GM12865 (cell line): Measurements from ENCODE around the gene SERGEF.

Experiments used
- DNase-seq: peaks from one replicate; pipeline ENCODE4 v3.0.0; 2010; ENCODE audit warnings: low read depth
- H3K4me3 ChIP-seq: 2 replicates; pipeline ENCODE4 v1.5.1; 2011; ENCODE audit warnings: mild to moderate bottlenecking, low read depth, low read length, control low read depth
- TF ChIP-seq, protein P1 (sequence below): IDR thresholded peaks from 2 replicates; pipeline ENCODE4 v1.5.1; 2011; ENCODE audit warnings: low read length, control low read depth, low read depth, inconsistent platforms; ENCODE audit not compliant: insufficient read depth; ENCODE audit errors: missing control alignments

The SERGEF gene

DNA sequence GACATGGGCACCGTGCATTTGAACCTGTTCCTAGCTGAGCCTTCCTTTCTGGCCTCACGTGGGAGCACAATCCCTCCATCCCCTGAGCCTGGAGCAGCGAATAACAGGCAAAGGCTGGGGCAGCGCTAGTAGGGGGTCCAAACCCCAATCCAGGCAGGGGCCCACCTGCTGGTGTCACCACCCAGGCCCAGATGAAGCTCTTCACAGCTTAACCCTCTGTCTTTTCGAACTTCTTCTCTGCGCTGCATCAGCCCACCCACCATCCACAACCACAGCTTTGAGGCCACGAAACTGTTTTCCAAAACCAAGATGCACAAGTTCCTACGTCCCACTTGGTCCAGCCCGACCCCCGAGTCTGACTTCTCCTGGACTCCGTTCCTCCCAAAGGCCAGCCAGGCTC is 266.8 kb downstream of the SERGEF start:
- DNase-seq = no peak
- no peak overlapping the region for H3K4me3 ChIP-seq
- TF ChIP-seq, protein P1, sequence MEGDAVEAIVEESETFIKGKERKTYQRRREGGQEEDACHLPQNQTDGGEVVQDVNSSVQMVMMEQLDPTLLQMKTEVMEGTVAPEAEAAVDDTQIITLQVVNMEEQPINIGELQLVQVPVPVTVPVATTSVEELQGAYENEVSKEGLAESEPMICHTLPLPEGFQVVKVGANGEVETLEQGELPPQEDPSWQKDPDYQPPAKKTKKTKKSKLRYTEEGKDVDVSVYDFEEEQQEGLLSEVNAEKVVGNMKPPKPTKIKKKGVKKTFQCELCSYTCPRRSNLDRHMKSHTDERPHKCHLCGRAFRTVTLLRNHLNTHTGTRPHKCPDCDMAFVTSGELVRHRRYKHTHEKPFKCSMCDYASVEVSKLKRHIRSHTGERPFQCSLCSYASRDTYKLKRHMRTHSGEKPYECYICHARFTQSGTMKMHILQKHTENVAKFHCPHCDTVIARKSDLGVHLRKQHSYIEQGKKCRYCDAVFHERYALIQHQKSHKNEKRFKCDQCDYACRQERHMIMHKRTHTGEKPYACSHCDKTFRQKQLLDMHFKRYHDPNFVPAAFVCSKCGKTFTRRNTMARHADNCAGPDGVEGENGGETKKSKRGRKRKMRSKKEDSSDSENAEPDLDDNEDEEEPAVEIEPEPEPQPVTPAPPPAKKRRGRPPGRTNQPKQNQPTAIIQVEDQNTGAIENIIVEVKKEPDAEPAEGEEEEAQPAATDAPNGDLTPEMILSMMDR = no peak

DNA sequence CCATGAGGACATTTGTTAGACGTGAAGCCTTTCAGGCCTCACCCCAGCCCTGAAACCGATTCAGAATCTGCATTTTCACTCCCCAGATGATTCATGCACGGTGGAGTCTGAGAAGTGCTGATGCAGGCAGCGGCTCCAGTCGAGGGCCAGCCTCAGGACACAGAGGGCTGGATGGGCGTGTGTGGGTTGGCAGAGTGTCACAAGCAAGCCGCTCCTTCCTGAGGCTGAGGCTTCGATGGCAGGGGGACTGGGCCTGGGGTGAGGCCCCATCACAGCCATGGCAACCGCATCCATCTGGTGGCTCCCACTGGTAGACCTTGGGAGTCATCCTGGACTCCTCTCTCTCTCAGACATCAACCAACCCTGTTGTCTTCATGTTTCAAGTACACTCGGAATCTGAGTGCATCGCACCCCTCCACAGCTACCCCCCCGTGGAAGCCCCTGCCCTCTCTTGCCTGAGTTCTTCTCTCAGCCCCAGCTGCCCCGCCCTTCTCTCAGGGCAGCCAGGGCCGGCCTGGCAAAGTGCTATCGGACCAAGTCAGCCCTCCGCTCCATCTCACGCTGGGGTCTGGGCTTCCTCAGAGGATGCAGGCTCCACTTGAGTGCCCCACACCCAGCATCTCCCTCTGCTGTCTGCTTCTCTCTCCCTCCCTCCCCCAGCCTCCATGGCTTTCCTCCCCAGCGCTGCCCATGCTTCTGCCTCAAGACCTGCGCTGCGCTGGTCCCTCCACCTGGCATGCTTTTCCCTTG is 267.6 kb downstream of the SERGEF start:
- no peak for DNase-seq
- TF ChIP-seq, protein P1 = no peak
- no peak overlapping the region for H3K4me3 ChIP-seq

DNA sequence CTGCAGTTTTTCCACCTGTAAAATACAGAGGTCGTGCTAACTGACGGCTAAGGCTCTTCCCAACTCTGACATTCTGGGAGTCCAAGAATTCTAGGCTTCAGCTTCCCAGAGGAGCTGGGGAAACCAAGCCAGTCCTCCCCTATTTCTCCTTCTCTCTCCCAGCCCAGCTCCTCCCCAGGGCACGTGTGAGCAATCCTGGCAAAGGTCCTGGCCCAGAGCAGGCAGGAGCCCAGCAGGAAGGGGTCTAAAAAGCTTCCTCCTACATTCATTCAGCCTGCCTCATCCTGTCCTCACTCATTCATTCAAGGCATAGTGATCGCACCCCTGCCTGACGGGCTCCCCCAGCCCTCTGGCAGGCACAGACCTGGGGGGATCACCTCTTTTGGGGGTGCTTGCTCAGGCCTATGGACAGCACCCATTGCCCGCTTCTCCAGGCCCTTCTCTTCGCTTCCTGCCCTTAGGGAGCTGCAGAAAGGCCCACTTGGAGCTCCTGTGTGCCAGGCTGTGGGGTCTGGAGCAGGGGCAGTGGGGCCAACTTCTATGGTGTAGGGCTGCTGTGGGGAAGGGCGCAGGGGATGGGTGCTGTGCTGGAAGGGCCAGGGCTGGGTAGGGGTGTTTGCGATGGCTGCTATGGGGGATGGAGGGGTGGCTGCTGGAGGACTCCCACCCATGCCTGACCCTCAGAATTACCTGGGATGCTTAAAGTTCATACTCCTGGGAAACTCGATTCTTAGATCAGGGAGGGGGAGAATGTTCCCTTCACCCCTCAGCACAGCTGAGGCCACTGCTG is 268.5 kb downstream of the SERGEF start:
- no peak for DNase-seq
- TF ChIP-seq, protein P1 = no peak
- no peak overlapping the region for H3K4me3 ChIP-seq

DNA sequence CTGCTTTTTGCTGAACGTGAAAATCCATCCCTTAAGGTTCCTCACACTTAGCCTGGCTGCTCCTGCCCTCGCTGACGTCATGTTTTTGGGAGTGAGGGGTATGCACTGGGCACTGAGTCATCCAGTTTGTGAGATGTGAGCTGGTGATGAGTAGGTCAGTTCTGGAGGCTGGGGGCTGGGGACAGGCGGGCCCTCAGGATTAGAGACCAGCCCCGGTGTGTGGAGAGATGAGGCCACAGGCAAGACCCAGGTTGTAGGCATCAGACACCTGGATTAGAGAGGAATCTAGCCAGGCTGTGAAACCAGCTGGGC is 269.1 kb downstream of the SERGEF start:
- H3K4me3 ChIP-seq = no peak overlapping the region
- TF ChIP-seq, protein P1 = no peak
- DNase-seq = no peak

DNA sequence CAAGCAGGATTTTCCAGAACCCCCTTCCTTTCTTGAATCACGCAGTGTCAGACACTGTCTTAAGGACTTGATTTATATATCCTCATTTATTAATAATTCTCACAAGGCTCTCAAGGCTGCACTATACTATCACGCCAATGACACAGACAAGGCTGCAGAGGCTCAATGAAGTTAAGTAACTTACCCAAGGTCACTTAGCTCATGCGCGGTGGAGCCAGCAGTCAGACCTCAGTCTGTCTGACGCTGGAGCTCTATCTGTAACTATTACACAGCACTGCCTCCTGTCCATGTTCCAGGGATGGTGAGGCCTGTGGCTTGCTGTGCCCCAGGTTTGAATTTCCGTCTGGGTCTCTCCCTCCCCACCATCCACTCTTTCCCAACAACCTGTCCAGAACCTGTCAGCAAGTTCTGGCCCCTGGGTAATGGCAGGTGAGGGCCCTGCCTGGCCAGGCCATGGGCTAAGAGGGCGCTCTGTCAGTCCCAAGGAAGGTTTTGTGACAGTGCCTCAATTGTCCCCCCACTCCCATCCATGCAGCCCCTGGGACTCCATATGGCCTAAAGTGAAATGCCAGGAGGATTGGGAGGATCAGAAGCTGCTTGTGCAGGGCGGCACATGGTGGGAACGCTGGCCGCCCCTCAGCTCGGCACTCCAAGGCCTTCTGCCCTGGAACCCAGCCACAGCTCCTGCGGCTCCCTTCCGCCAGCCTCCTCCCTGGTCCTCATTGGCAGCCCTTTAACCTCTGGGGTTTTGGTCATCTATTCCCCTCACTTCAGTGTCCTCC is 269.6 kb downstream of the SERGEF start:
- TF ChIP-seq, protein P1 = no peak
- no peak overlapping the region for H3K4me3 ChIP-seq

DNA sequence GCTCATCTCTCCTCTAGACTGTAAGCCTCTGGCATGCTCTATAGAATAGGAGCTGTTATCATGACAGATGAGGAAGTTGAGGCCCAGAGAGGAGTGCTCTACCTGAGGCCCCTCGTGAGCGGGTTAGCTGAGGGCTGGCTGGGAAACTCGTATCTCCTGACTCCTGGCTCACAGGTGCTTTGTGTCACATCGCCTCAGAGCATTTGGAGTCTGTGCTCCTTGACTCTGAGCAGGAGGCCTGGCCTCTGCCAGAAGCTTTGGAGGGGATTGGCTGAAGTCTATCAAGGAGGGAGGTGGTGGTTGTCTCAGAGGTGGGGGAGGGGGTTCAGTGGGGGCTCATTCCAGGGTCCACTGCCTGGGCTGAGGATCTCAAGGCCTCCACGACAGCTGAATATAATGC is 270.8 kb downstream of the SERGEF start:
- no peak for DNase-seq
- TF ChIP-seq, protein P1 = no peak
- no peak overlapping the region for H3K4me3 ChIP-seq

More for the DNA sequence above, 269.6 kb downstream of the SERGEF start:
- DNase-seq = no peak
